NCI-H526 (cell line): ENCODE measurements around the gene DIS3L2.
"Not testable (repeated sequence)": the region's sequence is repeated elsewhere in the genome, so short reads cannot be mapped to it uniquely, and the experiment has no call there.

Experiments
- DNase-seq, 2 experiments: peaks; one replicate each; lab custom pipeline; 2025; lab: John Stamatoyannopoulos, UW

DIS3L2 gene

GRCh38 chr2:232058063-232058877, 96.8 kb downstream of the DIS3L2 start:
- no peak for DNase-seq

- DNase-seq = no peak
Observed at GRCh38 chr2:232058931-232059330, 97.4 kb downstream of the DIS3L2 start.

DNA sequence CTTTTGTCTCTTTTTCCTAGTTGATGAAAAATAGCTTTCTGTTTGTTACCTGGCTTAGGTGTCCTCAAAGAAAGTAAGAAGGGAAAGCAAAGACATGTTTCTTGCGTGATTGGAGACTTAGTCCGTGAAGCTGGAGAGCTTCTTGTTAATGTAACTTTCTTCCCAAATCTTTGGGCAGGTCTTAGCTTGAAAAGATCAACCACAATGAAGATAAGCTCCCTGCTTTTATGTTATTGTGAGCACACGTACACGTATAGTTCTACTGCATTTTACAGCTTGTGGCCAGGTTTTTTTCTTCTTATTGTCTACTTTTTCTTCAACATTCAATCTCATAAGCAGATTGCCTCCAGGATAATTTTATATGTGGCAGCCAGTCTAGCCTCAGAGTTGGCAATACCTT, 99.8 kb downstream of the DIS3L2 start:
- no peak for DNase-seq

- no peak for DNase-seq
Observed at GRCh38 chr2:232073026-232073425, 111.5 kb downstream of the DIS3L2 start.

DNA sequence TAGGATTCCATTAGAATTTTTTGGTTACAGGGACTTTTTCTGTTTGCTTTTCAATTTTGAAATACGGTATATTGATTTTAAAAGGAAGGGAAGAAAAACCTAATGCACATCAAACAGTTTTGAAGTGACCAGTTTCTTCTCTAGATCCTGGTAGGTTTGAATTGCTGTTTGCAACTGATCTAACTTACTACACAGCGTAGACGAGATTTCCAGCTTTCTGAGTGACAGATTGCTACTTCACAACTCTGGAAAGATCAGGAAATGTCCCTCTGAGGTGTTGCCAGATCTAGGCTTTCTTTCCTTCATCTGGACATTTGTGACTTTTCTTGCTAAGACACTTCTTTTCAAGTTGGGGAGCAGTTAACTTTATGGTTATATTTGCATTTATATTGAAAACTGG, 112.2 kb downstream of the DIS3L2 start:
- no peak for DNase-seq

DNA sequence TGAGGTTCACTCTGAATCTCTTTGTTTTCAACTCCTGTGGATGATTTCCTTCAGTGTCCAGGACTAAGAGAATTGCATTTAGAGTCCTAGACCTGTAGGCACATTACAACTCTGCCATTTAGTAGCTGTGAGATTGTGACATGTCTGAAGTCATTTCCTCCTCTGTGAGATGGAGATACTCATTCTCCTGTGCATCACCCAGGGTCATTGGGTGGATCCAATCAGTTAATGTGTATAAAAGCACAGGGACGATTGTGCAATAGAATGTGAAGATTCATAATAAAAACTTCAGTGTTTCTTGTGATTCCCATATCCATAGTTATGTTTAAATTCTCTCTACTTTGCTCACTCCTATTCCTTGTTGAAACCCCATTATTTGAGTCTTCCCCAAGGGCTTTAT, 113.6 kb downstream of the DIS3L2 start:
- DNase-seq = no peak

DNA sequence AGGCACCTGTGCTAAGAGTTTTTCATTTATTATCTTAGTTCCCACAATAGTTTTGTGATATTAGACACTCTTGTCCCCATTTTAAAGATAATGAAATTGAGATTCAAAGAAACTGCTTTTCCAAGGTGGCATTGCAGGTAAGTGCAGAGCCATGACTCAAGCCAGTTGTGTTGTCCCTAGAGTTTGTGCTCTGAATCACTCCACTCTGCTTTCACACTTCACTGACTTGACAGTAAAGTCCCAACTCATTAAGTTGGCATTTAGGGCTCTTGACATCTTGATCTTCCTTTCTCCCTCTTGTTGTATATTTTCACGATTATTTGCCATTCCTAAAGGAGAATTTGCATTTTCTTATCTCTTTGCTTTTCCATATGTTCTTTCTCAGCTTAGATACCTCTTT, 114.3 kb downstream of the DIS3L2 start:
- DNase-seq = no peak

- no peak for DNase-seq
Observed at GRCh38 chr2:232076272-232076671, 114.8 kb downstream of the DIS3L2 start.

GRCh38 chr2:232076736-232077135, 115.2 kb downstream of the DIS3L2 start:
- DNase-seq = no peak

DNA sequence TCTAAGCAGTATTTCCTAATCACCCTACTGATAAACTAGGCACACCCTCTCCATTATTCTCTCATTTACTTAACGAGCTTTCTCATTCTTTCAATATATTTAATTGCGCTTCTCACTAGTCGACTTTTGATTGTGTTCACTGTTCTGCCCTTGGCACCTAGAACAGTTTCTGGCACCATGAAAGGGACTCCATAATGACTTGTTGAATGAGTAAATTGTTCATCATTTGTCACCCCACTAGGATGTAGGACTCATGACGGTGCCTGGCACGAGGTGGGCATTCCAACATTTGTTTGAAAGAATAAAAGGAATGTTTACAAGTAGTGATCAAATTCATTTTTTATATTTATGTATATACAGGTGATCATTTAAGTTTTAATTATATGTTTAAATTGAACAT, 123.7 kb downstream of the DIS3L2 start:
- no peak for DNase-seq

DNA sequence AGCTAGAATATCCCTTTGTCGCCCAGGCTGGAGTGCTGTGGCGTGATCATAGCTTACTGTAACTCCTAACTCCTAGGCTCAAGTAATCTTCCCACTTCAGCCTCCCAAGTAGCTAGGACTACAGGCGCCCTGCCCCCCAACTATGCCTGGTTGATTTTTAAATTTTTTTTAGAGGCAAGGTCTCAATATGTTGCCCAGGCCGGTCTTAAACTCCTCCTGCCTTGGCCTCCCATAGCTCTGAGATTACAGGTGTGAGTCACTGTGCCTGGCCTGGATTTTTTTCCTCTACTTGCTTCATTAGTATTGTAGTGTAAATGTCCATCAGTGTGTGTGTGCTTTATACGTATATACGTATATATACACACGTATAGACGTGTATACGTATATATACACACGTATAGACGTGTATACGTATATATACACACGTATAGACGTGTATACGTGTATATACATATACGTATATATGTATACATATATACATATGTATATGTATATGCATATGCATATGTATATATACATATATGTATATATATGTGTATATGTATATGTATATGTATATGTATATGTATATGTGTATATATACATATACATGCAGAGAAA, 124.4 kb downstream of the DIS3L2 start:
- DNase-seq = no peak

GRCh38 chr2:232088771-232089170, 127.3 kb downstream of the DIS3L2 start:
- no peak for DNase-seq

- no peak for DNase-seq
Observed at GRCh38 chr2:232094201-232094600, 132.7 kb downstream of the DIS3L2 start.

- DNase-seq = no peak
Observed at GRCh38 chr2:232094883-232095282, 133.4 kb downstream of the DIS3L2 start.

GRCh38 chr2:232097260-232097659, 135.7 kb downstream of the DIS3L2 start:
- no peak for DNase-seq

DNA sequence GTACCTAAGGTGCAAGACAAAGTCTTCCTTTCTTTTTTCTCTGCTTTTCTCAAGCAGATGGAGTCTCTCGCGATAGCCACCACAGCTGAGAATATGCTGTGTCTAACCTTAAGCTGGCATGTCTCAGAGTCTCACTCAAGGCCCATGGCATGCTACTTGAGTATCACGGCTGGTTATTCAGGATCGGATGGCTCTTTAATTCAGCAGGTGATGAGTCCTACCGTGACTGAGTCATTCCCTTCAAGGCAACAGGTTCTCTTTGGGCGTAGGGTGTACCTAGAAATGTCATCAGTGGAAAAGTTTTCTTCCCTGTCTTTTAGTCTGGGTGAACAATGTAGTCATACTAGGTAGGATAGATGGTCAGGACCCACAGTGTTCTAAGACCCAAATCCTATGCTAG, 136.2 kb downstream of the DIS3L2 start:
- no peak for DNase-seq

- DNase-seq = no peak
Observed at GRCh38 chr2:232102380-232102779, 140.9 kb downstream of the DIS3L2 start.

GRCh38 chr2:232103140-232103737, 141.7 kb downstream of the DIS3L2 start:
- DNase-seq = no peak

GRCh38 chr2:232104076-232104646, 142.6 kb downstream of the DIS3L2 start:
- no peak for DNase-seq

- DNase-seq = no peak
Observed at GRCh38 chr2:232111551-232111950, 150.0 kb downstream of the DIS3L2 start.

- no peak for DNase-seq
Observed at GRCh38 chr2:232113821-232114220, 152.3 kb downstream of the DIS3L2 start.

DNA sequence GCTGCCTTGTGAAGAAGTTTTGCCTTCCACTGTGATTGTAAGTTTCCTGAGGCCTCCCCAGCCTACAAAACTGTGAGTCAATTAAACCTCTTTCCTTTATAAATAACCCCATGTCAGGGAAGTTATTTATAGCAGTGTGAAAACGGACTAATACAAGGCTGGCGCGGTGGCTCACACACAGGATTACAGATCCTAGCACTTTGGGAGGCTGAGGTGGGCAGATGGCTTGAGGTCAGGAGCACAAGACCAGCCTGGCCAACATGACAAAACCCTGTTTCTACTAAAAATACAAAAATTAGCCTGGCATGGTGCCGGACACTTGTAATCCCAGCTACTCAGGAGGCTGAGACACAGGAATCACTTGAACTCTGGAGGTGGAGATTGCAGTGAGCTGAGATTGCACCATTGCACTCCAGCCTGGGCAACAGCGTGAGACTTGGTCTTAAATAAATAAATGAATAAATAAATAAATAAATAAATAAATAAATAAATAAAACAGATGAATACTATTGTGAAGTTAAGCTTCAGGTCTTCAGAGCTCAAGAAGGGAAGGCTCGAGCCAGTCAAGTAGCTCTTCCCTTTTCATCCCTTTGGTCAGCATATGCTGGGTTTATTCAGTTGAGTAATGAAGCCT, 154.3 kb downstream of the DIS3L2 start:
- DNase-seq = not testable (repeated sequence)

GRCh38 chr2:232116852-232117251, 155.3 kb downstream of the DIS3L2 start:
- DNase-seq = no peak
